Measurements from ENCODE around the gene PPP6R2. TPM values are rescaled to one million over a fixed set of nuclear protein-coding genes. Genes with fewer than 3 reads are reported as not detected.

The PPP6R2 gene
- total RNA-seq, 4 donors from 2014 or later = 32.0 to 56.3 (median 50.9) TPM

DNA sequence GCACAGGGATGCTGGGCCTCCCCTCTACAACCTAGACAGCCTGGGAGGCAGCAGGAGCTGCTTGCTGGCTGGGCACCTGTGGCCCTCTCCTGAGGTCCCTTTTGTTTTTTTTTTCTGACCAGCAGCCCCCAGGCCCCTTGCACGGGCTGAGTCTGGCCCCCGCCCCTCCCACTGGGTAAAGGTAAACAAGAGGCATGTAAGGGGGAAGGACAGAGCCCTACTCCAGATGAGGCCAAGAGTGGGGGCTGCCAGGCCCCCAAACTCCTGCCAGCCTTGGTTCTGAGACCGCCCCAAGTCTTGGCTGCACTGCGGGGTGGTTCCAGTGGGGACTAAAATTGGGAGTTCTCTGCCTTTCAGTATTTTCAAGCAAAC lies 44.9 kb upstream of the PPP6R2 start:
- no peak overlapping the region for H3K4me3 ChIP-seq (ENCODE audit: low read depth, poor library complexity, severe bottlenecking)
- TF ChIP-seq, protein P1, sequence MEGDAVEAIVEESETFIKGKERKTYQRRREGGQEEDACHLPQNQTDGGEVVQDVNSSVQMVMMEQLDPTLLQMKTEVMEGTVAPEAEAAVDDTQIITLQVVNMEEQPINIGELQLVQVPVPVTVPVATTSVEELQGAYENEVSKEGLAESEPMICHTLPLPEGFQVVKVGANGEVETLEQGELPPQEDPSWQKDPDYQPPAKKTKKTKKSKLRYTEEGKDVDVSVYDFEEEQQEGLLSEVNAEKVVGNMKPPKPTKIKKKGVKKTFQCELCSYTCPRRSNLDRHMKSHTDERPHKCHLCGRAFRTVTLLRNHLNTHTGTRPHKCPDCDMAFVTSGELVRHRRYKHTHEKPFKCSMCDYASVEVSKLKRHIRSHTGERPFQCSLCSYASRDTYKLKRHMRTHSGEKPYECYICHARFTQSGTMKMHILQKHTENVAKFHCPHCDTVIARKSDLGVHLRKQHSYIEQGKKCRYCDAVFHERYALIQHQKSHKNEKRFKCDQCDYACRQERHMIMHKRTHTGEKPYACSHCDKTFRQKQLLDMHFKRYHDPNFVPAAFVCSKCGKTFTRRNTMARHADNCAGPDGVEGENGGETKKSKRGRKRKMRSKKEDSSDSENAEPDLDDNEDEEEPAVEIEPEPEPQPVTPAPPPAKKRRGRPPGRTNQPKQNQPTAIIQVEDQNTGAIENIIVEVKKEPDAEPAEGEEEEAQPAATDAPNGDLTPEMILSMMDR (IDR thresholded peaks at IDR 0.05) = no peak
- TF ChIP-seq POLR2A (IDR thresholded peaks at IDR 0.05) = no peak
- 78 to 84% methylated on average over 4 of the region's 4 CpGs for WGBS, 2 donors
- DNase-seq (ENCODE audit: low spot score in 2 of 2) = no peak
- intact Hi-C loops (cut with DNase I; ENCODE audit: low total_unique reads) = no loop called here

DNA sequence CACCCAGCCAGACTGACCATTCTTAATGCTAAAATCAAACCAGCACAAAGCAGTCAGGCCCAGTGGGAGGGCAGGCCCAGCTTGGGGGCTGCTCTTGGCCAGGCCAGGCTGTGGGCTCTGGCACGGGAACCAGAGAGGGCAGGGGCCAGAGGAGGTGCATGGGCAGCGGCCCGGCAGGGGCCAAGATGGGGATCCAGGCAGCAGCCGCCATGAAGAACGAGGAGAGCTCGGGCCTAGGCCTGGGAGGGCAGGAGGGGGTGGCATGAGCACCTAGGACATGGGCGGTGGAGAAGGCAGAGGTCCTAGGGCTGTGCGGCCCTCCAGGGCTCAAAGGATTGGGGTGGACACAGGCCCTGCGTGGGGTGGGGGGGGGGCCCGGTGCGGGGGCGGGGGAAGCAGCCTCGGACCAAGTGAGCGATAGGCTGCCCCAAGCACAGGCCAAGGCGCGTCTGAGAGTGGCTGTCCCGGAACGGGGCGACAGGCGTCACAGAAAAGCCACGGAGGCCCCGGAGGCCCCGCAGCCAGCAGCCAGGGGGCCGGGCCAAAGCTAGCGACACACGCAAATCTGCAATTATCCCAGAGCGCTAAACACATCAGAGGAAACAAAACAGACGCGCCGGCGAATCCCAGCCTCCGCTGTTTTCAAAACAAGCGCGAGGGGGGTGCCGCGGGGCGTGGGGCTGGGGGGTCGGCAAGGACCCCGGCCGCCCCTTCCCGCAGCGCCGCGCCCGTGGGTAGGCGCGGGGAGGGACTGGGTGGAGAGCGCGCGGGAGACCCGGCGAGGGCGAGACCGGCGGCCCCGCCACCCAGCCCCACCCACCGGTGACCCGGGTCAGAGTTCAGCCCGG lies 44.0 kb upstream of the PPP6R2 start:
- TF ChIP-seq POLR2A (IDR thresholded peaks at IDR 0.05) = no peak
- TF ChIP-seq, protein P1 (IDR thresholded peaks at IDR 0.05) = no peak
- intact Hi-C loops (cut with DNase I; ENCODE audit: low total_unique reads) = no loop called here
- no peak overlapping the region for H3K4me3 ChIP-seq (ENCODE audit: low read depth, poor library complexity, severe bottlenecking)

DNA sequence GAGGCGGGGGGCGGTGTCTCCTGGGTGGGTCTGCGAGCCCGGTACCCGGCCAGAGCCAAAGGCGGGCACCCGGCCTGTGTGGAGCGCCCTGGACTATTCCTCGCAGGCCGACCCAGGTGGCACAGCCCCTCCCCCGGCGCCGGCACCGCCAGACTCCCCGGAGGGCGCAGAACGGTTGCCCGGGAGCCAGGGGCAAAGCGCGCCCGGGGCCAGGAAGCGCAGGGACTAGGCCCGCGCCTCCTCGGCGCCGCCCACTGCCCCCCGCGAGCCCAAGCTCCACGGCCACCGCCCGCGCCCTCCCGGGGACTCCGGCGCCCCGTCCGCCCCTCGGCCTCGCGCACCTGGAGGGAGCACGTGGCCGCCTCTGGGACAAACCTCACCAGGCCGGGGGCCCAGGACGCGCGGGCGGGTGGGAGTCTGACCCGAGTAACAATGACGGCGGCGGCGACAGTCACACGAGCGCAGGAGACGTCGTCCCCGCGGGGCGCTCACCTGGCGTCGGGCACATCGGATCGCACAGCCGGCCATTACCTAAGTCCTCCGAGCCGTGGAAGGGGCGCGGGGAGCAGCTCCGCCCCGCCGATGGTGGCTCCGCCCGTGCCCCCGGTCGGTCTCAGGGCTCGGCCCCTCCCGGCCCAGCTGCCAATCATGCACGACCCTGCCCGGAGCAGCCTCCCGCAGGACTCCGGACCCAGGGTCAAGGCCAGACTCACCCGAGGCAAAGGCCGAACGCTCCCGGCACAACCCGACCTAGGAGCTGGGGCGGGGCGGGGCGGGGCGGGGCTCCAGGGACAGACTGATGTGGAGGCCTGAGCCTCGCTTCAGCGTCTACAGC lies 43.1 kb upstream of the PPP6R2 start:
- intact Hi-C loops (cut with DNase I; ENCODE audit: low total_unique reads) = no loop called here
- 12 to 23% methylated on average over 27 to 61 of the region's 93 CpGs for WGBS, 2 donors
- TF ChIP-seq POLR2A (IDR thresholded peaks at IDR 0.05) = no peak
- TF ChIP-seq, protein P1 (IDR thresholded peaks at IDR 0.05) = no peak
- no peak for DNase-seq (ENCODE audit: low spot score in 2 of 2)
- no peak overlapping the region for H3K4me3 ChIP-seq (ENCODE audit: low read depth, poor library complexity, severe bottlenecking)

More for the DNA sequence above, 44.0 kb upstream of the PPP6R2 start:
- no peak for DNase-seq (ENCODE audit: low spot score in 2 of 2)
- 27 to 28% methylated on average over 43 to 48 of the region's 59 CpGs for WGBS, 2 donors

DNA sequence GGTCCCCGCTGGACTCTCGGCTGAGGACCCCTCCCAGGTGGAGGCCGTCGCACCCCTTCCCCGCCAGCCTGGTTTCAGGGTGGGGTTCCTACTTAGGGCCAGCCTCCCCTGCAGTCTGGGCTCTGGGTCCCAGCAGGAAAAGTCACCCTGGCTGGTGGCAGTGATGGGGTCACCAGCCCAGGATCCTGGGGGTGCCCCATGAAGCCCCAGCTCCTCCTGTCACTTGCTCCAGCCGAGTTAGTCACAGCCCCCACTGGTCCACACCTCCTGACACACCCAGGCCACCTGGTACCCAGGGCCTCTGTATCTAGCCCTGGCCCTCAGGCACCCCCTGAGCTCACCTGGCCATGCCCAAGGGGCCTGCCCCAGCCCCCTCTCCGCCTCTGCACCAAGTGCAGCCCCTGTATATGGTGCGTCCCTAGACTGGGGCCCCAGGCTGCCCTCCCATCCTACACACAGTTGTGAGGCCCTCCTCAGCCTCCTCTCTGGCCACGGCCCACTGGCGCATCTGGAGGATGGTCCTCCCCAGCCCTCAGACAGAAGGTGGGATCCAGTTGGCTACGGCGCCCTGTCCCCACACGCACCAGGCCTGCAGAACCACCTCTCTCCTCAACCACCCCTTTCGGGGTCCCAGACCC lies 42.4 kb upstream of the PPP6R2 start:
- WGBS, 2 donors = 82 to 85% methylated on average over 9 of the region's 14 CpGs
- intact Hi-C loops (cut with DNase I; ENCODE audit: low total_unique reads) = no loop called here

DNA sequence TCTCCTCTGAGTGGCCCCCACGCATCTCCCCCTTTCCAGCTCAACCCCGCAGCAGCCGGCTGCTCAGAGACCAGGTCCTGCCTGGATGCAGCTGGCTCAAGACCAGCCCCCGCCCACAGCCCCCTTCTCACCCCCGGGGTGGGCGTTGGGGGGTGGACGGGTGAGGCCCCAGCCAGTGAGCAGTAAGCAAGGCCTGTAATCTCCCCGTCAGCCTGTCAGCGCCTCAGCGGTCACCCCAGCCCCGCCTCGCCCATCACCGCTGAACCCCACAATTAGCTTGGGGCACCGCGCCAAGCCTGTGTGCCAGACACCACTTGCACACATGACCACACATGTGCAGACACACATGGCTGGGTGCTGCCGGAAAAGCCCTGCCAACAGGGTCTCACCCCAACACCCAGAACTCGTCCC lies 41.5 kb upstream of the PPP6R2 start:
- DNase-seq (ENCODE audit: low spot score in 2 of 2) = no peak
- H3K4me3 ChIP-seq (ENCODE audit: low read depth, poor library complexity, severe bottlenecking) = no peak overlapping the region
- 22 to 42% methylated on average over 14 to 17 of the region's 17 CpGs for WGBS, 2 donors
- TF ChIP-seq, protein P1 (IDR thresholded peaks at IDR 0.05) = no peak
- no peak for TF ChIP-seq POLR2A (IDR thresholded peaks at IDR 0.05)
- intact Hi-C loops (cut with DNase I; ENCODE audit: low total_unique reads) = no loop called here

More for the DNA sequence above, 42.4 kb upstream of the PPP6R2 start:
- TF ChIP-seq, protein P1 (IDR thresholded peaks at IDR 0.05) = no peak
- no peak for TF ChIP-seq POLR2A (IDR thresholded peaks at IDR 0.05)
- H3K4me3 ChIP-seq (ENCODE audit: low read depth, poor library complexity, severe bottlenecking) = no peak overlapping the region
- no peak for DNase-seq (ENCODE audit: low spot score in 2 of 2)
